GM12892 (cell line): ENCODE results near the gene PRDM16.

ENCODE experiments used
- POLR2A ChIP-seq: IDR thresholded peaks from 2 replicates; pipeline ENCODE4 v1.6.1; 2011; ENCODE audit warnings: low read depth, low read length, control low read depth
- POLR2AphosphoS5 ChIP-seq: IDR thresholded peaks from 2 replicates; pipeline ENCODE4 v1.6.1; 2011; ENCODE audit warnings: low read depth, low read length, control low read depth

DNA sequence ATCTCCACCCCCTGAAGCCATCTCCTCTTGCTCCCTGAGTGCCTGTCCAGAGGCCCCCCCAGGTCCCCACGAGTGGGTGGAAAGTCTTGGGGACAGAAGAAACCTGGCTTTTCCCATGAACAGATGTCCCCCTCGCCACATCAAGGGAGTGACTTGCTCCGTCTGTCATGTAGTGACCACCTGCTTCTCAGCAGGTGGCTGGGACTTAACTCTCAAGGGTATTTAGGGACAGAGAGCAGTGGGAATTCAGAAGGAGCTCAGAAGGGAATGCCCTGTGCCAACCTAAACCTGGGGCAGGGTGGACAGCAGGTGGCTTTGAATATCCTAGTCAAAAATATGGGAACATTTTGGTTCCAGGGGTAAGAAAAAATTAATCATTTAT is 139.8 kb downstream of the PRDM16 start:
- TF ChIP-seq POLR2A = no peak
- no peak for TF ChIP-seq POLR2AphosphoS5
